GM18511 (cell line): ENCODE data around the gene NDUFA11.
"Not testable (repeated sequence)": the region's sequence is repeated elsewhere in the genome, so short reads cannot be mapped to it uniquely, and the experiment has no call there.

Experiments
- ATAC-seq: cut with Tn5 transposase; IDR thresholded peaks from one replicate; pipeline ENCODE4 v1.9.1; 2021; ENCODE audit warnings: mild to moderate bottlenecking, moderate library complexity; ENCODE audit not compliant: unreplicated experiment

The NDUFA11 gene

DNA sequence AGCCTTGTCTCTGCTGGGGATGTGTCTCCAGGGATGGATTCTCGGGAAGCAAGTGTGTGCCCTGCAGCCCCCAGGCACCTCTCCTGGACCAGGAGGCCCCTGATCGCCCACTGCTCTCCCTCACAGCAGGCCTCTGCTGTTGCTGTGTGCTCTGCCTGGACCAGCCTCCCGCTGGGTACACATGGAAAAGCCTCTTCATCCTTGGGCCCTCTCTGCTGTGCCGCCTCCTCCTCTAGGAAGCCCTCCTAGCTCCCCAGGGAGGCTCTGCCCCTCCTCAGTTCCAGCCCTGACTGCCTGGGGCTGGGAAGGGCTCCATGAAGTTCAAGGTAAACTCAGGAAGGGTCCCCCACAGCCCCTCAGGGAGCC, 12.0 kb downstream of the NDUFA11 start:
- no peak for ATAC-seq

DNA sequence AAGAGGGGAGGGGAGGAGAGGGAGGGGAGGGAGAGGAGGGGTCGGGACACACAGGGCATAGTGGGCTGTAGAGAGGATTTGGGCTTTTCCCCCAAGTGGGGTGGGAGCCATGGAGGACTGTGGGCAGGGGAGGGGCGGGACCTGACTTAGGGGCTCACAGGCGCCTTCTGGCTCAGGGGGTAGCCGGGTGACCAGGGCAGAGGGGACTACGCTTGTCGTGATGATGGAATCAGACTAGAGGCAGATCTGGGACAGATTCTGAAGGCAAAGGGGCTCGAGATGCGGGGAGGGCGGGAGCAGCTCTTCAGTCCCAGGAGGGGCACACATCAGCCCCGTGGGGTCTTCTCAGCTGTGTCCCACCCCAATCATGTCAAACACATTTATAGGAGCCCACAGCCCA, 13.5 kb downstream of the NDUFA11 start:
- no peak for ATAC-seq

DNA sequence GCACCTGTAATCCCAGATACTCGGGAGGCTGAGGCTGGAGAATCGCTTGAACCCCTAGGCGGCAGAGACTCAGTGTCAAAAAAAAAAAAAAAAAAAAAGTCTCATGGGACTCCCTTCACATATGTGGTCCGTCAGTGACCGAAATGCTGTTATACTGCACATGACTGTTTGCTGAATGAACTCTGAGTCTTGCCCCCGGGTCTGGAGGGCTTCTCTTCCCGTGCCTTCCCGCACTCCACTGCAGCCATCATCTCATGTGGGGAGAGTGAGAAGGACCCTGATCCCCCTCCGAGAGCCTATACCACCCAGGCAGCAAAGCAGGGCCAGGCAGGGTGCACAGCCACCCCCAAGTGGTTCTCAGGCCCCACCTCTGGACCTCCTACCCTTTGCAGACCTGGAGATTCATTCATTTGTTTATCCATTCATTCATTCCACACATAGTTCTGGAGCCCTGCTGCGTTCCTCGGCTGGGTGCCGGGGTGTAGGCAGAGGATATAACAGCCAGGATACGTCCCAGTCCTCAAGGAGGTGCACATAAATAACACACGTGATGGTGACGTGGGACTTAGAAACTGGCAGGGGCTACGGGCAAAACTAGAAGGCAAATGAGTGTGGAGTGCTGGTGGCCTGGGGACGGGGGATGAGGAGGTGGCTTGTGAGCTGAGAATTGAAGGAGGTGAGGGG, 14.2 kb downstream of the NDUFA11 start:
- no peak for ATAC-seq

DNA sequence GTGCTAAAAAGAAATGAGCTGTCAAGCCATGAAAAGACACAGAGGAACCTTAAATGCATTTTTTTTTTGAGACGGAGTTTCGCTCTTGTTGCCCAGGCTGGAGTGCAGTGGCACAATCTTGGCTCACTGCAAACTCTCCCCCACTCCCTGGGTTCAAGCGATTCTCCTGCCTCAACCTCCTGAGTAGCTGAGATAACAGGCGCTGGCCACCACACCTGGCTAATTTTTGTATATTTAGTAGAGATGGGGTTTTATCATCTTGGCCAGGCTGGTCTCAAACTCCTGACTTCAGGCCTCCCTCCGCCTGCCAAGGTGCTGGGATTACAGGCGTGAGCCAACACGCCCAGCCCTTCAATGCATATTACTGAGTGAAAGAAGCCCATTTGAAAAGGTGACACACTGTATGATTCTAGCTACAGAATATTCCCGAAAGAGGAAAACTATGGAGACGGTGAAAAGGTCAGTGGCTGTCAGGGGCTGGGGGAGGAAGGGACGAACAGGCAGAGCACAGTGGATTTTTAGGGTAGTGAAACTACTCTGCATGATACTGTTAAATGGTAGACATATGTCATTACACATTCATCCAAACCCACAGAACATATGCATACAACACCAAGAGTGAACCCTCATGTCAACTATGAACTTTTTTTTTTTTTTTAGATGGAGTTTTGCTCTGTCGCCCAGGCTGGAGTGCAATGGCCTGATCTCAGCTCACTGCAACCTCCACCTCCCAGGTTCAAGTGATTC, 19.4 kb downstream of the NDUFA11 start:
- not testable (repeated sequence) for ATAC-seq

DNA sequence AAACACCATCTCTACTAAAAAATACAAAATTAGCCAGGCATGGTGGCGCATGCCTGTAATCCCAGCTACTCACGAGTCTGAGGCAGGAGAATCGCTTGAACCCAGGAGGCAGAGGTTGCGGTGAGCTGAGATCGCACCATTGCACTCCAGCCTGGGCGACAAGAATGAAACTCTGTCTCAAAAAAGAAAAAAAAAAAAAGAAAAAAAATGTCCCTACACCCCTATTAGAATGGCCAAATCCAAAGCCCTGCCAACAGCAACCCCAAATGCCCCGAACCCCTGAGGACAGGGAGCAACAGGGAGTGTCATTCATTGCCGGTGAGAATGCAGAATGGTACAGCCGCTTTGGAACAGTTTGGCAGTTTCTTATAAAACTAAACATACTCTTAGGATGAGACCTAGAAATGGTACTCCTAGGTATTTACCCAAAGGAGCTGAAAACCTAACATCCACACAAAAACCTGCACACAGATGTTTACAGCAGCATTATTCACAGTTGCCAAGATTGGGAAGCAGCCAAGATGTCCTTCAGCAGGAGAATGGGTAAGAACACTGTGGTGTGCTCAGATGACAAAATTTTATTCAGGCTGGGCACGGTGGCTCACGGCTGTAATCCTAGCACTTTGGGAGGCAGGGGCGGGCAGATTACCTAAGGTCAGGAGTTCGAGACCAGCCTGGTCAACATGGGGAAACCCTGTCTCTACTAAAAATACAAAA, 20.3 kb downstream of the NDUFA11 start:
- not testable (repeated sequence) for ATAC-seq

DNA sequence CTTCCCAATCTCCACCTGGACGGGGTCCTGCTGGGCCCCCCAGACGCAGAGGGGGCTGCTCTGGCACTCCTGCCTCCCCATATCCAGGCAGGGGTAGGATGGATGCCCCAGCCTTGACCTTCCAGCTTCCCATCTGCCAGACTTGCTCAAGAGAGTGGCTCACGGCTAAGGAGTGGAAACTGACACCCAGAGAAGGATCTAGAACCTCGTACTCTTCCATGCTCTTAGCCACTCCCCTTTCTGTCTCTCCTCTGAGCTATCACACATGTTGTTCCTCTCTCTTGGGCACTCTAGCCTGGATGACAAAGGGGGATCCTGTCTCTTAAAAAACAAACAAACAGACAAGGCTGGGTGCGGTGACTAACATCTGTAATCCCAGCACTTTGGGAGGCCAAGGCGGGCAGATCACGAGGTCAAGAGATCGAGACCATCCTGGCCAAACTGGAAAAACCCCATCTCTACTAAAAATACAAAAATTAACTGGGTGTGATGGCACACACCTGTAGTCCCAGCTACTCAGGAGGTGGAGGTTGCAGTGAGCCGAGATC, 21.1 kb downstream of the NDUFA11 start:
- no peak for ATAC-seq

DNA sequence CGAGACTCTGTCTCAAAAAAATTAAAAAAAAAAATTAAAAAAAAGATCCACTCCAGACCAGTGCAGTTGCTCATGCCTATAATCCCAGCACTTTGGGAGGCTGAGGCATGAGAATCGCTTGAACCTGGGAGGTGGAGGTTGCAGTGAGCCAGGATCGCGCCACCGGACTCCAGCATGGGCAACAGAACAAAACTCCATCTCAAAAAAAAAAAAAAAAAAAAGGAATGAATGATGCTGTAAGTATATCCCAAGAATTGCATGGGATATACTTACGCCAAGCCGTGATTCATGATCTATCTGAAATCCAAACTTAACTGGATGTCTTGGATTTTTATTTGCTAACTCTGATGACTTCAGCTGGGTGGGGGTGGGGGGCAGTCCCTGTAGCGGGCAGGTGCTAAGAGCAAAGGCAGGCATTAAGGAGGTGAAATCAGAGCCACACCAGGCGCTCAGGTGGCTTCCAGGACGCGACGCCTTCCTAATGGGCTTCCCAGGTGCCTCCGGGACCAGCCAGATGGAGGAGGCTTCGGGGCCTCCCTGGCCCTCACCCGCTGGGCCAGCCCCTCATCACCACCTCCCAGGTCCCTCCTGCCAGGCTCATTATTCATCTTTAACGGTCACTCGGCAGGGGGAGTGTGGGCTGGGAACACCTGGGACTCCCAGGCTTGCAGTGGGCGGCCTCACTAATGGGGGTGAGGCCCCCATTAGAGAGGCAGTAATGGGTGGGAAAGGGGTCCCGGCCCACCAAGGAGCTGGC, 21.9 kb downstream of the NDUFA11 start:
- no peak for ATAC-seq

DNA sequence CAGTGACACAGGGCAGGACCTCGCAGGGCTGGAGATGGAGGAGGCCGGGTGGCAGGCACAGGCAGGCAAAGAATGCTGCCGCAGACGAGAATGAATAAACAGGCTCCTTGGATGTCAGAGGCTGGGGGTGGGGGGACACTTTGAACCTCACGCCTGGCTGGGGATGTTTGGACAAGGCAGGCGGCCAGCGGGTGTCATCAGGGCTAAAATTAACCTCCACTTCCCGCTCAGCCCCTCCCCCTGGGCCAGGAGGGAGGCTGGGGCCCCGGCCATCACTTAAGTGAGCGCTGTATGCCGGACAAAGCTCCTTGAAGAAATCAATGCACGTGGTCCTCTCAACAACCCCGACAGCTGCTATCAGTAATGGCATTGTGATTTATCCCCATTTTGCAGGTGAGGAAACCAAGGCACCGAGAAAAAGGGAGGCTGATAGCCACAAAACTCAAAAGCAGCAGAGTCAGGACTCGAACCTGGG, 22.9 kb downstream of the NDUFA11 start:
- ATAC-seq: no peak

DNA sequence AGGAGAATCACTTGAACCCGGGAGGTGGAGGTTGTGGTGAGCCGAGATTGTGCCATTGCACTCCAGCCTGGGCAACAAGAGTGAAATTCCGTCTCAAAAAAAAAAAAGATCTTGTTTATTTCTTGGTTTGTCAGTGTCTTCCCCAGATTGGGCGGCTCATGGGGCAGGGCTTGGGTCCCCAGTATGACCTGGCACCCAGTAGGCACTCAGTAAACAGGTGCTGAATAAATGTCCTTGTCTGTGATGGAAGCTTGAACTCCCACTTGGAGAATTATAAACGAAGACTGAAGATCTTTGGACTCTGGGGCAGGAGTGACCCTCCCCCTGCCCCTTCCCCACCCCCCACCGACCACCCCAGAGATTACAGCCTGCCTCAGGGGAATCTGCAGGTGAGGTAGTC, 23.4 kb downstream of the NDUFA11 start:
- no peak for ATAC-seq

DNA sequence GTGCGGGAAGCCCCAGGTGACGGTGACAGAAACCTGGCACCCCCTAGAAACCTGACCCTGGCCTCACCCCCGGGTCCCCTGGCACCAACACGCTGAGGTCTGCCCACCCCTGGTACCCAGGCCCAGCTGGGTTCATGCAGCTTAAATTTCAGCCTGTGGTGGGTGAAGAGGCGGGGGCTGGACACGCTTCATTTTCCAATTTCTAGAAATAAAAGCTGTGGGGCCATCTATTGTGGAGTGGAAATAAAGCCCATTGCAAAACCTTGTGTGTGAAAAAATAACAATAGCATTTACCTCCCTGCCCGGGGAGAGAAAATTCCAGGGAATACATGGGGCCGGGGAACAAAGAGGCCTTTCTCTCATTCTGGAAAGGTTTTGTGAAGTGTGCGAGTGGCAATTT, 25.7 kb downstream of the NDUFA11 start:
- no peak for ATAC-seq

DNA sequence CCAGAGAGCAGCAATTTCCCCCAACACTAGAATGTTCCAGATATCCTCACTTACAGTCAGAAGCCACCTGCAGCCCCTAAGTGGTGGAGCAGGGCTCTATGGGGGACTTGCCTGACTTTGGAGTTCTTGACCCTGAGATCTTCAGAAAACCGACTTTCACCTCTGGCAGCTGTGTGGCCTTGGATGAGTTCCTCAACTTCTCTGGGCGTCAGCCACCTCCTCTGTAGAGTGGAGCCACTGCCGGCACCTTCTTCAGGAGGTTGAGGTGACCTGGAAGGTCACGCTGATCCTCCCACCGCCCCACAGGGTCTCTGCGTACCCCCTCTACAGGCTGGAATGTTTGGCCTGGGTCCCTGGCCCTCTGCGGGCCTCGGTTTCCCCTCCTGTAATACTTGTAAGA, 26.2 kb downstream of the NDUFA11 start:
- ATAC-seq: no peak

DNA sequence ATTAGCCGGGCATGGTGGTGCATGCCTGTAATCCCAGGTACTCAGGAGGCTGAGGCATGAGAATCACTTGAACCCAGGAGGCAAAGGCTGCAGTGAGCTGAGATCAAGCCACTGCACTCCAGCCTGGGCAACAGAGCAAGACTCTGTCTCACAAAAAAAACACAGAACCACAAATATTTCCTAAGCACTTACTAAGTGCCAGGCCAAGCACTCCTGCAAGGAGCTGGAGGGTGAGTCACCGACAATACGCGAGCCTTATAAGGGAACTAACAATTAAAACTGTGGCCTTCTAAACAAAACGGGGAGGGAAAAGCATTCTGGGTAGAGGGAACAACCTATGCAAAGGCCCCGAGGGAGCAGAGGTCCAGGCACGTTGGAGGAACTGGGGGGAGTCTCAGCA, 29.1 kb downstream of the NDUFA11 start:
- not testable (repeated sequence) for ATAC-seq

DNA sequence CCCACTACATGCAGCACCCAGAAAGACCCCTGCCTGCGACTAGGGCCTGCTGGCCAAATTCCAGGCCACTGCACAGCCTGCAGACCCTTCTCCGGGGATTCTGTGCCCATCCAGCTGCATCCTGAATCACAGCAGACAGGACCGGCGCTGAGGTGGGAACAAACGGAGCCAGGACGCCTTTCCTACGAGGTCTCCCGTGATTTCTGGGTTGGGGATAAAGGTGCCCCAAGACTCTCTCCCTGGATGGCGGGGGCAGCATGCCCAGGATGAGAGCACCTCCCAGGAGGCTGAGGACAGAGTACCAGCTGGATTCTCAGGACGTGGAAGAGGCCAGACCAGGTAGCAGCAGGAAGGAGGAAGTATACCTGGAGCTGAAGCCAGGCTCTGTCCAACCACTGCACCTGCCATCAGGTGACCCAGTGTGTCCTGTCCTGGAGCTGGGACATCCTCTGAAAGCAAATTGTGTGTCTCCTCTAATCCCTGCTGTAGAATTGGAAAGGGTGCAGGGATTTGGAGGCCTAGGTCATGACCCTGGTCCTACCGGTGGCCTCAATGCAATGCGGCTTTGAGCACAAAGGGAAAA, 29.9 kb downstream of the NDUFA11 start:
- ATAC-seq: no peak

DNA sequence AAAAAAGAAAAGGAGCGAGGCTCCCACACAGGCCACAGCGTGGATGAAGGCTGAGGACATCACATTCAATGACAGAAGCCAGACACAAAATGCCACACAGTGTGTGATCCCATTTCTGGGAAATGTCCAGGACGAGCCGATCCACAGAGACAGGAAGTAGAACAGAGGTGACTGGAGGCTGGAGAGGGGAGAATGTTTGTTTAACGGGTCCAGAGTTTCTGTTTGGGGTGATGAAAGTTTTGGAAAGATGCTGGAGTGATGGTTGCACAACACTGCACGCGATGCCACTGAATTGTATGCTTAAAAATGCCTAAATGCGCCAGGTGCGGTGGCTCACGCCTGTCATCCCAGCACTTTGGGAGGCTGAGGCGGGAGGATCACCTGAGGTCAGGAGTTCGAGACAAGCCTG, 32.6 kb downstream of the NDUFA11 start:
- ATAC-seq: no peak

DNA sequence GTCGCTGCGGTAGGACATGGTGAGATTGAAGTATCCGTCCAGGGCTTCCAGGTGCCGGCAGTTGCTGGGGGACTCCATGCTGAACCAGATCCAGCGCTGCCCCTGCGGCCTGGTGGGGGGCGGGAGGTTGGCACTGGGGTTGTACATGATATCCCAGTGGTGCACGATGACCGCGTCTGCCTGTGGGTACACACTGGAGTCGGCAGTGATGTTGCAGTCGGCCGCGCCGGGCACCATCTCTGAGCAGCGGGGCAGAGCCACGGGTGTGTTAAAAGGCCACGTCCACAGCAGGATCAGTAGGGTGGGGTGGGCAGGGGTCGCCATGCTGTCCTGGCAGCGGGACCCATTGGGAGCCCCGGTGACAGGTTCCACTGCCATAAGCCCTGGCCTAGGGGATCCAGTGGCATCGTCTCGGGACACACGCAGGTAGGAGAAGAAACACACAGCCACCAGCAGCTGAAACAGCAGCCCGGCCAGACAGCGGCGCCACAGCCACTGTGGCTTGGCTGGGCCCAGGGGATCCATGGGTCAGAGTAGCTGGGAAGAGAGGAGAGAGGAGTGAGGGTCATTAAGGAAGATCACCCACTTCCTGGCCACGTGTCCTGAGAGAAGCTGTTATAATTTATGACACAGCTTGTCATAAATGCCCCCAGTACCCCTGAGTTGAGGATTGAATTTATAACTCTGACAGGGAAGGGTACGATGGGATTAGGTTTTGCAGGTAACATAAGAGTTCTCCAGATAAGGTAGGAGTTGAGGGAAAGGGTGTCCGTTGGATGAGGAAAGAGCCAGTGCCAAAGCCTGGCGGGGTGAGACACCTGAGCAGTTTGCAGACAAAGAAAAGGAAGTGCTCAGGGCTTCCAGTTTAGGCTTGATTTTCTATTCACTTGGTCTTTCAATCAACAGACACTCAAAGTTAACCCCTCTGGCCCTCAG, 36.1 kb downstream of the NDUFA11 start:
- no peak for ATAC-seq

DNA sequence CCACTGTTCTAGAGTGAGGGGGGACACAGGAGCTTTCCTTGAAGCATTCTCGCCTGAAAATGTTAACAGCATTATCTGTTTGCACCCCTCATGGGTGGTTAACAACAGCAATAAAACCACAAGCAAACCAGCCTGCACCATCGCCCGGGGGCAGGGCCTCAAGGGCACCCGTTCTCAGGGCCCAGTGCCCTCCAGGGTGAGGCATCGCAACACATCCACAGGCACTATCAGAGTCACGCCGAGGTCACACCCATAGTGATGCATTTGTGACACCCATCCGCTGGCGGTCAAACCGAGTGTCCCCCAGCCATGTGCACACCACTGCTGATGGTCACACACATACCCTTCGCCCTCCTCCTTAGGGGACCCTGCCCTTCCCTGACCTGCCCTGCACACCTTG, 37.8 kb downstream of the NDUFA11 start:
- ATAC-seq: no peak

DNA sequence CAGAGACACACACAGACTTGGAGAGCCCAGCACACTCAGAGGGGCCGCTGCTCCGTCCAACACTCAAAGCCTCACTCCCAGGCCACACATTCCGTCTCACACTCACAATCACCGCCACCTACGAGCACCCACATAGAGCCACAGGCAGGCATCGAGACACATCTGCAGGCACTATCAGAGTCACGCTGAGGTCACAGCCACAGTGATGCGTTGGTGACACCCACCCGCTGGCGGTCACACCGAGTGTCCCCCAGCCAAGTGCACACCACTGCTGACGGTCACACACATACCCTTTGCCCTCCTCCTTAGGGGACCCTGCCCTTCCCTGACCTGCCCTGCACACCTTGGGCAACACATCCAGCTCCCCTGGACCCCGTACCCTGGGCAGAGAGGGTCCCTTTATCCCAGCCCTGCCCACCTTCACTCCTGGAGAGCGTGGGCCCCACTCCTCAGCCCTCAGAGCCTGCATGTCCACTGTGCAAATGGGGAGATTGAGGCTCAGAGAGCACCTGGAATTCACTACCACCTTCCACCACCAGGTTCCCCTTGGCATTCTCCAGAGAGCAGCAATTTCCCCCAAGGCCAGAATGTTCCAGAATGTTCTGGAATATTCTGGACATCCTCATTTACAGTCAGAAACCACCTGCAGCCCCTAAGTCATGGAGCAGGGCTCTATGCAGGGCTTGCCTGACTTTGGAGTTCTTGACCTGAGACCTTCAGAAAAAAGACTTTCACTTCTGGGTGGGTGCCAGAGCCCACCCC, 38.7 kb downstream of the NDUFA11 start:
- ATAC-seq: no peak

DNA sequence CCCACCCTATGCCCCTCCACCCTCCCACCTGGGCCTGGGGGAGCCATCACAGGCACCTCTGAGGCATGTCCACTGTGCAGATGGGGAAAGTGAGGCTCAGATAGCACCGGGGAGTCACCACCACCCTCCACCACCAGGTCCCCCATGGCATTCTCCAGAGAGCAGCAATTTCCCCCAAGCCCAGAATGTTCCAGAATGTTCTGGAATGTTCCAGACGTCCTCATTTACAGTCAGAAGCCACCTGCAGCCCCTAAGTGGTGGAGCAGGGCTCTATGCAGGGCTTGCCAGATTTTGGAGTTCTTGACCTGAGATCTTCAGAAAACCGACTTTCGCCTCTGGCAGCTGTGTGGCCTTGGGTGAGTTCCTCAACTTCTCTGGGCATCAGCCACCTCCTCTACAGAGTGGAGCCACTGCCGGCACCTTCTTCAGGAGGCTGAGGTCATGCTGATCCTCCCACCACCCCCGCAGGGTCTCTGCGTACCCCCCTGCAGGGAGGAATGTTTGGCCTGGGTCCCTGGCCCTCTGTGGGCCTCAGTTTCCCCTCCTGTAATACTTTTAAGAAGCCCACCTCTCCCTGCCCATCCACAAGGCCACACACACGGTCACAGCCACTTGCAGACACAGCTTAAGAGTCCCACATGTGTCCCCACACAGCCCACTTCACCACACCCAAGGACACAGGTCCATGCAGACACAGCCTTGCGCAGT, 39.4 kb downstream of the NDUFA11 start:
- no peak for ATAC-seq
